HPDE6-E6E7 (cell line): ENCODE data around the gene APCS.

Source experiments
- DNase-seq: peaks from one replicate; pipeline ENCODE4 v3.0.0; 2011; ENCODE audit warnings: missing footprints; ENCODE audit errors: extremely low spot score

Gene APCS

GRCh38 chr1:159587461-159587951 is at the start of gene APCS:
TSS of gene APCS (plus strand) at chr1:159587826. CDS start at chr1:159587922, 96 bp downstream.
- no peak for DNase-seq

GRCh38 chr1:159548126-159548525 is 39.5 kb upstream of the APCS start:
- no peak for DNase-seq

GRCh38 chr1:159554261-159554660 is 33.4 kb upstream of the APCS start:
- no peak for DNase-seq

GRCh38 chr1:159554696-159555095 is 32.9 kb upstream of the APCS start:
- DNase-seq, result no peak

GRCh38 chr1:159556931-159557369 is 30.7 kb upstream of the APCS start:
- DNase-seq, result no peak

GRCh38 chr1:159560599-159560998 is 27.0 kb upstream of the APCS start:
- DNase-seq, result no peak

- no peak for DNase-seq
These were observed 26.1 kb upstream of the APCS start for GRCh38 chr1:159561497-159561896.

- DNase-seq, result no peak
These were observed 24.9 kb upstream of the APCS start for GRCh38 chr1:159562680-159563079.

GRCh38 chr1:159577446-159577845 is 10.2 kb upstream of the APCS start:
- DNase-seq, result no peak

GRCh38 chr1:159580340-159580739 is 7.3 kb upstream of the APCS start:
- no peak for DNase-seq

- no peak for DNase-seq
These were observed 6.2 kb upstream of the APCS start for GRCh38 chr1:159581422-159581821.

- no peak for DNase-seq
These were observed 3.1 kb upstream of the APCS start for GRCh38 chr1:159584536-159584935.

GRCh38 chr1:159591981-159592380 is 4.4 kb downstream of the APCS start:
- no peak for DNase-seq

- DNase-seq, result no peak
These were observed 7.2 kb downstream of the APCS start for GRCh38 chr1:159594625-159595405.

- DNase-seq, result peak; percentile 23
These were observed 10.6 kb downstream of the APCS start for GRCh38 chr1:159598196-159598595.

- no peak for DNase-seq
These were observed 13.3 kb downstream of the APCS start for GRCh38 chr1:159600894-159601293.

GRCh38 chr1:159602501-159602999 is 14.9 kb downstream of the APCS start:
- no peak for DNase-seq

- no peak for DNase-seq
These were observed 24.7 kb downstream of the APCS start for GRCh38 chr1:159612211-159612885.

- DNase-seq, result no peak
These were observed 45.3 kb downstream of the APCS start for GRCh38 chr1:159632922-159633321.
